Embryonic facial prominence (tissue), 1 donor: ENCODE measurements around the gene CLDN24.

Experiments used
- DNase-seq: peaks from one replicate; pipeline ENCODE4 v3.0.0-alpha.2; 2016; ENCODE audit errors: extremely low spot score

Gene CLDN24

GRCh38 chr4:183322326-183322725 is at the start of gene CLDN24:
TSS of gene CLDN24 (minus strand) at chr4:183322426. CDS start at chr4:183322426, 0 bp downstream.
- DNase-seq, result no peak

- no peak for DNase-seq
These were observed 48.6 kb upstream of the CLDN24 start for GRCh38 chr4:183370786-183371185.

DNA sequence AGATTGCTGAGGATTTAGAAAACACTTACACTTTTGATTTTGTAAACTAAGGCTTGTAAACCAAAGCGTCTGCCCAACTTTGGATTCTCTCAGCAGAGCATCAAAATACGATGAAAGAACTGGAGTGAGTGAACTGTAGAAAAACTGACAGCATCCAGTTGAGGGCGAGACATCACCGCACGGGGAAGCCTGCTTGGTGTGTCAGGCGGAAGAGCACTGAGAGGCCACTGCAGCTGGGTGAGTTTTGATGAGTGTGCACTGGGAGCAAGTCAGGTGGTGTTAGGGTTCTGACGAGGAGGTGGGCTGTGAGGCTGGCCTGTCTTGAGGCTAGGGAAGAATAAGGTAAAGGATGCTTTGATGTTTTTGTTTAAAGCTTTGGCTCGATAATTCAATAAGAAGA is 46.8 kb upstream of the CLDN24 start:
- no peak for DNase-seq

DNA sequence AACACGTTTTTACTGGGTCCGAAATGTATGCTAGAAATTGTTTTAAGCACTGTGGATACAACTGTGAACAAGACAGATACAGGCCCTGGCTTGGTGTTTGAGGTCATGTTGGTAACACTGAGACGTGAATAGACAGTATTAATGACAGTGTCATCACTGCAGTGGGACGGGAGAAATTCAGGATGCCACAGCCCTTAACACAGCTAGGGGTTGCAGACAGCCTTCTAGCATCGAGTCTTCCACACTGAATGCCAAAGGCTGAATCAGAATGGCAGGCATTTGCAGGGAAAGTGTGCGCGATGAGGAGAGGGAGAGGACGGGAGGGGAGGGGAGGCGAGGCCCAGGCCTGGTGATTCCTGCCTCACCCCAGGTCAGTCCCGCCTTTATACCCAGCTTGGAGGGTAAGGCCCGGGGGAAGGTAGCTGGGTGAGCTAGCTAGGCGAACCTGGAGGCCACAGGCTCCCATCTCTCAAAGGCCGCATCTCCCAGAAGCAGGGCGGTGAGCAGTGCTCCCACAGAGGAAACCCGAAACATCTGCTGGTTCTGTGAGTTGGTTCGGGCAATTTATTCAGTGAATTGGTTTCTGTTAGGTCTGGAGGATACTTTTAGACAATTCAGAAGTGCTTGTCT is 44.1 kb upstream of the CLDN24 start:
- DNase-seq, result no peak

GRCh38 chr4:183364025-183364424 is 41.8 kb upstream of the CLDN24 start:
- no peak for DNase-seq

- no peak for DNase-seq
These were observed 40.8 kb upstream of the CLDN24 start for GRCh38 chr4:183362916-183363542.

- DNase-seq, result no peak
These were observed 39.8 kb upstream of the CLDN24 start for GRCh38 chr4:183362036-183362435.

- DNase-seq, result no peak
These were observed 38.1 kb upstream of the CLDN24 start for GRCh38 chr4:183360161-183360919.

GRCh38 chr4:183358215-183358755 is 36.1 kb upstream of the CLDN24 start:
- DNase-seq, result no peak

GRCh38 chr4:183356931-183357675 is 34.9 kb upstream of the CLDN24 start:
- DNase-seq, result no peak

- DNase-seq, result no peak
These were observed 34.1 kb upstream of the CLDN24 start for GRCh38 chr4:183356173-183356830.

GRCh38 chr4:183355405-183355804 is 33.2 kb upstream of the CLDN24 start:
- DNase-seq, result no peak

DNA sequence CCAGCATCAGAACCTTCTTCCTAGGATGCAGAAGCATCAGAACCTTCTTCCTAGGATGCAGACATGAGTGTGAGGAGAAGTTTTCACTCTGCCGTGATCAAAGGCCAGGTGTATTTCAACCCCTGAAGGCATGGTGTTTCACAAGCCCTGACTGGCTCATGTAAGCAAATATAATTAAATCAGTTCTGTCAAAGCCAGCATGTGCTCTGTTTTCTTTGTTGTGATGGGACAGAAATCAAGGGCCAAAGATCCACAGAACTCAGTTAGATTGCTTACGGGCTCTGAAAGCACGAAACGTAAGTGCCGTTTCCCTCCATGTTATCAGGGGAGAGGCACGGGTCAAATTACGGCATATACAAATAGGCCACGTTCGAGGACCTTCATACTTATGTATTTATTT is 32.0 kb upstream of the CLDN24 start:
- no peak for DNase-seq

- no peak for DNase-seq
These were observed 31.3 kb upstream of the CLDN24 start for GRCh38 chr4:183353557-183353956.

DNA sequence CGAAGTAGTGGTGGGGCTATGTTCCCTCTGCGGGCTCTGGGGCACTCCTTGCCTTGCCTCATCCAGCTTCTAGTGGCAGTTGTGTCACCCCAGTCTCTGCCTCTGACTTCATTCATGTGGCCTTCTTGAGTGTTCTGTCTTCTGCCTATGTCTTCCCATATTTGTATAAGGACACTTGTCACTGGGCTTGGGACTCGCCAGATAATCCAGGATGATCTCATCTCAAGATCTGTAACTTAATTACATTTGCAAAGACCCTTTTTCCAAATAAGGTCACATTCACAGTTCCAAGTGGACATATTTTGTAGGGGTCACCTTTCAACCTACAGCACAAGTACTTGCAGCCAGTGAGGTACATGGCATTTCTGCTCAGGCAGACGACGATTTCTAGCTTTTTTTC is 30.3 kb upstream of the CLDN24 start:
- no peak for DNase-seq

DNA sequence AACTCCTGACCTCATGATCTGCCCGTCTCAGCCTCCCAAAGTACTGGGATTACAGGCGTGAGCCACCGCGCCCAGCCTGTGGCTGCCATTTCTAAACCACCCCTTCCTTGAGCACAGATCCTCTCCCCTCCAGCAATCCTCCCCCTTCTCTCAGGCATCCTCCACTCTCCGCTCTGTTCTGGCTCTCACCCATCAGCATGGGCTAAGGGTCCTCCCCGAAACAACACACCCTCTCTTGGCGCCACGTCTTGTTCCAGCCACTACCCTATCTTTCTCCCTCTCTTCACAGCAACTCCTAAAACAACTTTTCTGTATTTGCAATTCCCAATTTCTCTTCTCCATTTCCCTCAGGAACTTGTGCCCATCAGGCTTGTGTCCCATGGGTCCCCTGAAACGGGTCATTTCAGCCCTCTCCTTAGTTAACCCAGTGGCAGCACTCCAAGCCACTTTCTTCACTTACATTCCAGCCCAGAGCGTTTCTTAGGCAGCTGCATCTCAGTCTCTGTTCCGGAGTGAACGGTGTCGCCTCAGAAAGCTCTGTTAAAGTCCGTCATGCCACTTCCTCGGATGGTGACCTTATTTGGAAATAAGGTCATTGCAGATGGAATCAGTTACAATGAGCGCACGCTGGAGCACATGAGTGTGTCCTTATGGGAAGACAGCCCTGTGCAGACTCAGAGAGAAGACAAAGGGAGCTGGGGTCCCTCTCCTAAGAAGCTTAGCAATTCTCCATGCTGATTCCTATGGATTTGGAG is 28.3 kb upstream of the CLDN24 start:
- DNase-seq, result no peak

GRCh38 chr4:183349673-183350072 is 27.4 kb upstream of the CLDN24 start:
- no peak for DNase-seq

DNA sequence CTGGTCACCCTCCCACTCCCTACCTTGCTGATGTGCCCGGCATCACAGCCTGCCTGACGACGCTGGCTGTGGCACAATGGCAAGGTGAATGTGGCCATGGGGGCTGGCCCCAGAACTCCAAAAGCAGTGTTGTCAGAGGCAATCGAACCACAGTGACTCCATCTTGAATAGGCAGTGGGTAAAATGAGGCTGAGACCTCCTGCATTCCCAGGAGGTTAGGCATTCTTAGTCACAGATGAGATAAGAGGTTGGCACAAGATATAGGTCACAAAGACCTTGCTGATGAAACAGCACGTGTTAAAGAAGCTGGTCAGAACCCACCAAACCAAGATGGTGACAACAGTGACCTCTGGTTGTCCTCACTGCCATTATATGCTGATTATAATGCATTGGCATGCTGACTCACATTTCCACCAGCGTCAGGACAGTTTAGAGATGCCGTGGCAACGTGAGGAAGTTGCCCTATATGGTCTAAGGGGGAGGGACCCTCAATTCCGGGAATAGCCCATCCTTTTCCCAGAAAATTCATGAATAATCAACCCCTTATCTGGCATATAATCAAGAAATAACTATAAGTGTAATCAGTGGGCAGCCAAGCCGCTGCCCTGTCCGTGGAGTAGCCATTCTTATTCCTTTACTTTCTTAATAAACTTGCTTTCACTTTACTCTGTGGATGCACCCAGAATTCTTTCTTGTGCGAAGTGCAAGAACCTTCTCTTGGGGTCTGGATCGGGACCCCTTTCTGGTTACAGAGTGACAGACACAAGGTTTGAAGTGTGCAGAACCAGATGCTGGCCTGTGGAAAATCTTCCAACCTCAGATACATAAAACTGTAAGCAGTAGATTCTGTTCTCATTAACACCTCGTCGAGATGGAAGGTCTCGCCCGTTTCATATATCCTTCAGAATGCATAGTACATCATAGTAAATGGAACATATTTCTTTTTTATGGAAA is 26.8 kb upstream of the CLDN24 start:
- DNase-seq, result no peak

DNA sequence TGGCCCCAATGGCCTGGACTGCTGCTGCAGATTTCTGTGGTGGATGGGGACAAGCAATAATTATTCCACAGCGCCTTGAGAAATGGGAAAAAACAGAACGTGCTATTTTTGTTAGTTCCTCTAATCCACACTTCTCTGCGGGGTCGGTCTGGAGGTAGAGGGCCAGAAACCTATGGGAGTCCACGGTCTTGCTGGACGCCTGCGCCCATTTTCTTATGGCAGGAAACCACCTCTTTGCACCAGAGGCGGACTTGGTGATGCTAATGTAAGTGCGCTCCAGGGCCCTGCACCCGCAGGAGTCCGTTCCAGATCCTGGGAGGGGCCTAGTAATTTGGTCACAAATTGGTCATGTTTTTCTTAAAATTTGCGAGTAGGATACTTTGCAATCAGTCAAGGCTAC is 25.9 kb upstream of the CLDN24 start:
- no peak for DNase-seq

GRCh38 chr4:183347566-183347965 is 25.3 kb upstream of the CLDN24 start:
- no peak for DNase-seq
